Anterior cingulate cortex (tissue), 58 donors: ENCODE results near the gene MBL2.

ENCODE experiments used
- DNase-seq, 58 donors: peaks; one replicate each; lab custom pipeline; 2025; lab: John Stamatoyannopoulos, UW

MBL2 gene

DNA sequence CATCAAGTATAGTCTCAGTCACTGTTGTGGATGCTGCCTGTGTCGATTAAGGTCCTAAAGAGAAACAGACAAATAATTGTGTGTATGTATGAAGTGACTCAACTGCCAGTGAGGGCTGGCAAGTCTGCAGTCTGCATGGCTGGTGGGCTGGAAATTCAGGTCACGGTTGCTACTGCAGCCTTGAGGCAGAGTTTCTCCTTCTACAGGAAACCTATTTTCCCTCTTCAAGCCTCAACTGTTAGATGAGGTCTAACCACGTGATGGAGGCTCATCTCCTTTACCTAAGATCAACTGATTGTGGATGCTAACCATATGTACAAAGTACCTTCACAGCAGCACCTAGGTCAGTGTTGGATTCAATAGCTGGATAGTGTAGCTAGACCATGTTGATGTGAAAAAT is 29.9 kb downstream of the MBL2 start:
- no peak for DNase-seq

DNA sequence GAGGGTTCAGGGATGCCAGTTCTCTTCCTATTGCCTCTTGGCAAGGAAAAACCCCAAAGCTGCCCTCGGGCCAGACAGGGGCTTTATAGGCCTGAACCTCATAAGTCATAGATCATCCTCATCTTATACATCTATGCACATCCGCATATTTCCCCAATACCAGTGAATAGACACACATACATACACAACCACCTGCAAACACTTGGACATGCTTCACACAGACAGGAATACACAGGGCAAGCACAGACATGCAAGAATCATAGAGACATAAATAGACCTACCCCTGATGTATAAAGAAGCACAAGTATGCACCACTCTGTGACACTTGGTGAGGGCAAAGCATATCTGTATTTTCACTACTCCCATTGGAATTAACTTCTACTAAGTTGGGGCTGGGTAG is 30.7 kb downstream of the MBL2 start:
- DNase-seq: no peak

- peak in 24 of 58 donors; percentile 2 to 44 (median 11) for DNase-seq
Observed at GRCh38 chr10:52740913-52741675, 31.5 kb downstream of the MBL2 start.

GRCh38 chr10:52740155-52740549 is 32.4 kb downstream of the MBL2 start:
- DNase-seq: no peak

DNA sequence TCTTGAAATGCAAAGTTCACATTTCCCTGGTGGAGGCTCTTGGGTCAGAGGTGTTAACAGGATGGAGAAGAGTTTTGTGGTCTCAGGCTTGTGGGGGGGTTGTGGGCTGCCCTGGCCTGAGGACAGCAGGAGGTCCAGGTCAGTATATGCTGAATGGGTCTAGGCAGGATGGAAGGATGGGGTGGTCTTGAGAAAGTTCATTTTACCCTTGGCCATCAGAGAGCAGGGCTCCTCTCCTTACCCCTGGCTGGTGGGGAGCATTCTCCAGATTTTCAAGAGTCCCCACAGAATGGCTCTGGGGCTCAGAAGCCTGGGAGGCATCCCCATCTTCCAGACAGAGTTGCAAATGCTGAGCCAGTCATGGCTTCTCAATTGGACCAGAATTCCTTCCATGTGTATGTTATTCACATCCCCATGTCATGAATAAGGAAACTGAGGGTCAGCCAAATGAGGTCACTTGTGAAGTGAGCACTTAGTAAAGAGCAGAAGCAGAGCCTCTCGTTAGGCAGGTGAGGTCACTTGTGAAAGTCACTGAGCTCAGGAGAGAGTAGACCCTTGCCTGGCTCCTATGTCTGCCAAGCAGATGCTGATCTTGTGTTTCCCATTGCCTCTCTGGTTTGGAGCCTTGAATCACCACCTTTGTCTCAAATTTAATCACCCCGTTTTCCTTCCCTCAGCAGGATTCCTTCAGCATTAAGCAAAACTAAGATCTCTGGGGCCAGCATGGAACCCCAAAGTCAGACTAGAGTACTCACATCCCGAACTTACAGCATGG is 33.0 kb downstream of the MBL2 start:
- no peak for DNase-seq

- no peak for DNase-seq
Observed at GRCh38 chr10:52738951-52739350, 33.6 kb downstream of the MBL2 start.

- DNase-seq: peak in 1 of 58 donors; percentile 14
Observed at GRCh38 chr10:52729271-52730104, 43.1 kb downstream of the MBL2 start.

DNA sequence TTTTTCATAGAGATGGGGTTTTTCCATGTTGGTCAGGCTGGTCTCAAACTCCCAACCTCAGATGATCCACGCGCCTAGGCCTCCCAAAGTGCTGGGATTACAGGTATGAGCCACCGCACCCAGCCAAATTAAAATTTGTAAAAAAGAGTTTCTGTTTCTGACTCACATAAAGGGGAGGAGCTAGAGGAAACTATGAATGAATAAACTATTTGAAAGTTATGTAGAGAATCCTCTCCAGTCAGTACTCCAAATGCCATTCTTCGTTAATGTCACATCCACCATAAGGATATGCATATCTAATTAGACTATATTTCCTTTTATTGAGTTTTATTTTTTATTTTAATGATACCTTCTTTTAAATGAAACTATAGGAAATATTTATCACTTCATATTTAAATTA is 52.6 kb downstream of the MBL2 start:
- DNase-seq: no peak
